ENCODE results near the gene IMPA2. TPM values are rescaled to one million over a fixed set of nuclear protein-coding genes. Genes with fewer than 3 reads are reported as not detected.

The IMPA2 gene
- total and polyA plus RNA-seq, 2 of the 13 experiments (the other 11 are each of a cell fraction or from before 2014, with no cell fraction given) = 37.8 to 71.8 TPM

DNA sequence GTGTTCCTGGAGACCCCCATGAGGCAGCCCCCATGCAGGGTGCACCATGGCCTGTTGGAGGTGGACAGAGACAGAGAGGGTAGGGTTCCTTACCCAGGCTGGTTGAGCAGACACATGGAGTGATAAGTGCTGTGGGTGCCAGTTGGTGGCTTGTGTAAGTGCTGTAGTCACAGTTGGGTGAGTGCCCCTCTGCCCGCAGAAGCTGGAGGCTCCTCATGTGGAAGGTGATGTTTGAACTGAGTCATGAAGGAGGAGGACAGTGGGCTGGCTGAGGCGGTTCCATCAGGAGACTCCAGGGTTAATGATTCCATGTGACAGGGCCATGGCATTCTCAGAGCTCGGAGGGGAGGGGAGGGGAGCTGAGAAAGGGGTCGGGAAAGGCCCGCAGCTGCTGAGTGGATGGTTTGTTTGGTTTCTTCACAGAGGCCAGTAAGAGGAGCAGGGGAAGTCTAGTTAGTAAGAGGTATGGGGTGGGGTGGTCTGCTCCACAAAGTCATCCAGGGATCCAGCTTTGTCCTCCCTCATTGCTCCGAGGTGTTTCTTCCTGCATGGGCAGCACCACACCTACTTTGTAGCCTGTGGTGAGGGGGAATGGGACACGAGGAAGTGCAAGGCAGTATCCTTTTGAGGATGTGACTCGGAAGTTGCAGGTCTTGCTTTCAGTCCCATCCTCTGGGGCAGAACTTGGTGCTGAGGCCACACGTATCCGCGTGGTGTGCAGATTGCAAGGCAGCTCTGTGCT lies 13.6 kb downstream of the IMPA2 start (continued):
- TF ChIP-seq, protein P1, sequence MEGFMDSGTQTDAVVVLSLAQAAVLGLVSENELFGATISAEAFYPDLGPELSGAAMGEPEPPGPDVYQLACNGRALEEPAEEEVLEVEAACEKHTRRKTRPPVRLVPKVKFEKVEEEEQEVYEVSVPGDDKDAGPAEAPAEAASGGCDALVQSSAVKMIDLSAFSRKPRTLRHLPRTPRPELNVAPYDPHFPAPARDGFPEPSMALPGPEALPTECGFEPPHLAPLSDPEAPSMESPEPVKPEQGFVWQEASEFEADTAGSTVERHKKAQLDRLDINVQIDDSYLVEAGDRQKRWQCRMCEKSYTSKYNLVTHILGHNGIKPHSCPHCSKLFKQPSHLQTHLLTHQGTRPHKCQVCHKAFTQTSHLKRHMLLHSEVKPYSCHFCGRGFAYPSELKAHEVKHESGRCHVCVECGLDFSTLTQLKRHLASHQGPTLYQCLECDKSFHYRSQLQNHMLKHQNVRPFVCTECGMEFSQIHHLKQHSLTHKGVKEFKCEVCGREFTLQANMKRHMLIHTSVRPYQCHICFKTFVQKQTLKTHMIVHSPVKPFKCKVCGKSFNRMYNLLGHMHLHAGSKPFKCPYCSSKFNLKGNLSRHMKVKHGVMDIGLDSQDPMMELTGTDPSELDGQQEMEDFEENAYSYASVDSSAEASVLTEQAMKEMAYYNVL (CRISPR knock-in tag; IDR thresholded peaks at IDR 0.05; ENCODE audit: borderline replicate concordance) = 0 out of 2 replicates have a peak, but pooled peaks have one; percentile 25
- TF ChIP-seq ZBTB38 (CRISPR knock-in tag; IDR thresholded peaks at IDR 0.05) (peak; percentile 30; the same call in 1 of the 2 replicates), ATF4 (CRISPR knock-in tag; IDR thresholded peaks at IDR 0.05) (peak in 1 of 2 experiments; percentile 58; a peak in 1 of 4 replicates), YEATS2 (CRISPR knock-in tag; IDR thresholded peaks at IDR 0.05; ENCODE audit: borderline replicate concordance) (no peak), IRF2 (CRISPR knock-in tag; IDR thresholded peaks at IDR 0.05) (no peak; the same call in 1 of the 2 replicates), GATAD2A (CRISPR knock-in tag; IDR thresholded peaks at IDR 0.05) (0 out of 2 replicates have a peak, but pooled peaks have one; percentile 1), STAT5B (CRISPR knock-in tag; IDR thresholded peaks at IDR 0.05) (no peak), ZUFSP (CRISPR knock-in tag; IDR thresholded peaks at IDR 0.05; ENCODE audit: borderline replicate concordance) (no peak), CREB1 (IDR thresholded peaks at IDR 0.05) (no peak), CREB1 (CRISPR knock-in tag; IDR thresholded peaks at IDR 0.05) (0 out of 2 replicates have a peak, but pooled peaks have one; percentile 11), MTF1 (CRISPR knock-in tag; IDR thresholded peaks at IDR 0.05) (no peak), ZNF781 (CRISPR knock-in tag; IDR thresholded peaks at IDR 0.05; ENCODE audit: borderline replicate concordance, not compliant biosample characterization) (no peak), MEF2D (CRISPR knock-in tag; IDR thresholded peaks at IDR 0.05) (peak; percentile 59; the same call in 1 of the 2 replicates), NONO (IDR thresholded peaks at IDR 0.05) (no peak), NONO (CRISPR knock-in tag; conservative IDR thresholded peaks at IDR 0.05) (peak; percentile 44), ZNF616 (CRISPR knock-in tag; IDR thresholded peaks at IDR 0.05; ENCODE audit: low read depth) (peak; percentile 72; the same call in 1 of the 2 replicates), ZNF292 (CRISPR knock-in tag; IDR thresholded peaks at IDR 0.05; ENCODE audit: borderline replicate concordance, low read depth) (peak; percentile 40; the same call in 1 of the 2 replicates), MAZ (IDR thresholded peaks at IDR 0.05; ENCODE audit: borderline replicate concordance, low read depth, low read length) (0 out of 2 replicates have a peak, but pooled peaks have one; percentile 18), MAZ (CRISPR knock-in tag; IDR thresholded peaks at IDR 0.05; ENCODE audit: low read depth) (no peak; the same call in 1 of the 2 replicates), MEIS1 (CRISPR knock-in tag; IDR thresholded peaks at IDR 0.05; ENCODE audit: borderline replicate concordance) (no peak)
- TF ChIP-seq, protein P2, sequence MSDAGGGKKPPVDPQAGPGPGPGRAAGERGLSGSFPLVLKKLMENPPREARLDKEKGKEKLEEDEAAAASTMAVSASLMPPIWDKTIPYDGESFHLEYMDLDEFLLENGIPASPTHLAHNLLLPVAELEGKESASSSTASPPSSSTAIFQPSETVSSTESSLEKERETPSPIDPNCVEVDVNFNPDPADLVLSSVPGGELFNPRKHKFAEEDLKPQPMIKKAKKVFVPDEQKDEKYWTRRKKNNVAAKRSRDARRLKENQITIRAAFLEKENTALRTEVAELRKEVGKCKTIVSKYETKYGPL (CRISPR knock-in tag; IDR thresholded peaks at IDR 0.05) = no peak

Data from HepG2 (cell line).